Testis (tissue), 2 donors: Measurements from ENCODE around the gene ACSM2B.

Experiments used
- POLR2A ChIP-seq: fragments of 450-650 bp; IDR thresholded peaks from one replicate; pipeline ENCODE4 v1.6.1; 2017; ENCODE audit warnings: antibody characterized with exemption, mild to moderate bottlenecking, moderate library complexity
- TF ChIP-seq, protein P1 (sequence below), 3 experiments: fragments of 450-650 bp in 2 of 3; fragments of 200-600 bp in 1 of 3; sonication (generic) in 1 of 3; IDR thresholded peaks; one replicate each; pipeline ENCODE4 v1.5.1; 2016 to 2019; ENCODE audit warnings: antibody characterized with exemption in 3 of 3, mild to moderate bottlenecking in 2 of 3, moderate library complexity in 1 of 3

- TF ChIP-seq POLR2A: no peak
- TF ChIP-seq, protein P1, sequence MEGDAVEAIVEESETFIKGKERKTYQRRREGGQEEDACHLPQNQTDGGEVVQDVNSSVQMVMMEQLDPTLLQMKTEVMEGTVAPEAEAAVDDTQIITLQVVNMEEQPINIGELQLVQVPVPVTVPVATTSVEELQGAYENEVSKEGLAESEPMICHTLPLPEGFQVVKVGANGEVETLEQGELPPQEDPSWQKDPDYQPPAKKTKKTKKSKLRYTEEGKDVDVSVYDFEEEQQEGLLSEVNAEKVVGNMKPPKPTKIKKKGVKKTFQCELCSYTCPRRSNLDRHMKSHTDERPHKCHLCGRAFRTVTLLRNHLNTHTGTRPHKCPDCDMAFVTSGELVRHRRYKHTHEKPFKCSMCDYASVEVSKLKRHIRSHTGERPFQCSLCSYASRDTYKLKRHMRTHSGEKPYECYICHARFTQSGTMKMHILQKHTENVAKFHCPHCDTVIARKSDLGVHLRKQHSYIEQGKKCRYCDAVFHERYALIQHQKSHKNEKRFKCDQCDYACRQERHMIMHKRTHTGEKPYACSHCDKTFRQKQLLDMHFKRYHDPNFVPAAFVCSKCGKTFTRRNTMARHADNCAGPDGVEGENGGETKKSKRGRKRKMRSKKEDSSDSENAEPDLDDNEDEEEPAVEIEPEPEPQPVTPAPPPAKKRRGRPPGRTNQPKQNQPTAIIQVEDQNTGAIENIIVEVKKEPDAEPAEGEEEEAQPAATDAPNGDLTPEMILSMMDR (IDR thresholded peaks at IDR 0.05): no peak
These were observed 34.8 kb upstream of the ACSM2B start for GRCh38 chr16:20610892-20611349.
